KMS-11 (cell line): ENCODE measurements around the gene KIFC3.

ENCODE experiments used
- H2AFZ ChIP-seq: fragments of 200-600 bp; sonication (generic); 2 replicates; pipeline ENCODE4 v1.6.1; 2016; ENCODE audit warnings: antibody characterized with exemption, mixed run types, low read depth
- H3K27ac ChIP-seq: fragments of 200-600 bp; sonication (generic); 2 replicates; pipeline ENCODE4 v1.6.1; 2016; ENCODE audit warnings: mild to moderate bottlenecking, mixed run types
- H3K27me3 ChIP-seq: fragments of 200-600 bp; sonication (generic); 2 replicates; pipeline ENCODE4 v1.6.1; 2017; ENCODE audit warnings: mild to moderate bottlenecking, low read depth, mixed run types, moderate library complexity; ENCODE audit not compliant: insufficient read depth
- H3K36me3 ChIP-seq: fragments of 200-600 bp; sonication (generic); 2 replicates; pipeline ENCODE4 v1.6.1; 2017; ENCODE audit warnings: mild to moderate bottlenecking, mixed run types; ENCODE audit not compliant: insufficient read depth
- H3K4me1 ChIP-seq: fragments of 200-600 bp; sonication (generic); 2 replicates; pipeline ENCODE4 v1.6.1; 2016; ENCODE audit warnings: mild to moderate bottlenecking, low read depth, mixed run types; ENCODE audit not compliant: poor library complexity, severe bottlenecking
- H3K4me2 ChIP-seq: fragments of 200-600 bp; sonication (generic); 2 replicates; pipeline ENCODE4 v1.7.0; 2016; ENCODE audit warnings: mild to moderate bottlenecking, mixed run types
- H3K4me3 ChIP-seq: fragments of 200-600 bp; sonication (generic); IDR thresholded peaks from 2 replicates; pipeline ENCODE4 v1.6.1; 2017; ENCODE audit warnings: low read depth, low read length, mixed read lengths; ENCODE audit not compliant: insufficient read depth
- H3K79me2 ChIP-seq: fragments of 200-600 bp; sonication (generic); 2 replicates; pipeline ENCODE4 v1.6.1; 2016; ENCODE audit warnings: low read depth, mixed run types; ENCODE audit not compliant: insufficient read depth
- H3K9ac ChIP-seq: fragments of 200-600 bp; sonication (generic); 2 replicates; pipeline ENCODE4 v1.6.1; 2016; ENCODE audit warnings: mild to moderate bottlenecking, mixed run types
- H4K20me1 ChIP-seq: fragments of 200-600 bp; sonication (generic); 2 replicates; pipeline ENCODE4 v1.6.1; 2016; ENCODE audit warnings: mild to moderate bottlenecking, mixed run types; ENCODE audit not compliant: insufficient read depth
- CTCF ChIP-seq: fragments of 200-600 bp; sonication (generic); conservative IDR thresholded peaks from 2 replicates; pipeline ENCODE4 v1.6.1; 2017; ENCODE audit warnings: low read depth, mild to moderate bottlenecking, antibody characterized with exemption, low read length, moderate library complexity, mixed read lengths

The KIFC3 gene

DNA sequence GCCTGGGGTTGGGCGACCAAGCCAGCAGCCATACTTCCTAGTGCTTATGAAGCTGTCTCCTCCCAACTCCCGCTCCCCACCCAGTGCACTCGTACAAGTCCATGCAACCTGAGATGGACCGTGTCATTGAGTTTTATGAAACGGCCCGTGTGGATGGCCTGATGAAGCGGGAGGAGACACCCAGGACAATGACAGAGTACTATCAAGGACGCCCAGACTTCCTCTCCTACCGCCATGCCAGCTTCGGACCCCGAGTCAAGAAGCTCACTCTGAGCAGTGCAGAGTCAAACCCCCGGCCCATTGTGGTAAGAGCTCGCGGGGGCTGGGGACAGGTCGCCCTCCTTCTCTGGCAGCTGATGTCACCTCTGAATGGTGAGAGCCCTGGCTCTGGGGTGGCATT is 77.8 kb downstream of the KIFC3 start:
- no peaks in the 10 kb centered on the region for H3K36me3 ChIP-seq

DNA sequence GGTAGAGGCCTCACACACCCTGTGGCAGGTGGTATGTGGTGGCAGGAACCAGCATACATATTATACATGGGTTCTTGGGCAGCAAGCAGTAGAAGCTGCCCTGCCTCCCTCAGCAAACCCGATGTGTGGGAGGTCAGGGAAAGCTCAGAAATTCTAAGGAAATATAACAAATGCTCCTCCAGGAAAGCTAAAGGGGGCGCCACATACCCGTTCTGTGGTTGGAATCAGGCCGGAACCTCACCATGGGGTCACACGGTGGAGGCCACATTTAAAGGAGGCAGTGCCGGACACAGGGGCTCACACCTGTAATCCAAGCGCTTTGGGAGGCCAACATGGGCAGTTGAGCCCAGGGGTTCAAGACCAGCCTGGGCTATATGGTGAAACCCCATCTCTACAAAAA is 79.1 kb downstream of the KIFC3 start:
- Histone ChIP-seq H3K27ac (no peak overlapping the region), H3K4me2 (no peak overlapping the region), H3K27me3 (no peaks in the 10 kb centered on the region), H3K9ac (no peak overlapping the region), H4K20me1 (no peaks in the 10 kb centered on the region), H2AFZ (no peak overlapping the region), H3K79me2 (no peaks in the 10 kb centered on the region), H3K4me3 (no peak overlapping the region), H3K36me3 (no peaks in the 10 kb centered on the region), H3K4me1 (no peaks in the 10 kb centered on the region)
- no peak for TF ChIP-seq CTCF

More for the DNA sequence above, 77.8 kb downstream of the KIFC3 start:
- Histone ChIP-seq H4K20me1 (no peaks in the 10 kb centered on the region), H3K4me1 (no peaks in the 10 kb centered on the region), H3K27ac (no peak overlapping the region), H2AFZ (no peak overlapping the region), H3K4me3 (no peak overlapping the region), H3K27me3 (no peaks in the 10 kb centered on the region), H3K4me2 (no peak overlapping the region), H3K79me2 (no peaks in the 10 kb centered on the region), H3K9ac (no peak overlapping the region)
- no peak for TF ChIP-seq CTCF

- Histone ChIP-seq H3K4me1 (no peaks in the 10 kb centered on the region), H3K9ac (no peak overlapping the region), H3K4me2 (no peak overlapping the region), H3K27me3 (no peaks in the 10 kb centered on the region), H3K79me2 (no peaks in the 10 kb centered on the region), H2AFZ (no peak overlapping the region), H3K4me3 (no peak overlapping the region), H4K20me1 (no peaks in the 10 kb centered on the region), H3K36me3 (no peaks in the 10 kb centered on the region), H3K27ac (no peak overlapping the region)
- no peak for TF ChIP-seq CTCF
Measured at GRCh38 chr16:57722651-57723050, 79.6 kb downstream of the KIFC3 start.

GRCh38 chr16:57722210-57722499 is 80.1 kb downstream of the KIFC3 start:
- H2AFZ ChIP-seq, result no peak overlapping the region
- H3K4me1 ChIP-seq, result no peaks in the 10 kb centered on the region
- H3K4me2 ChIP-seq, result no peak overlapping the region
- no peak for TF ChIP-seq CTCF
- no peak overlapping the region for H3K27ac ChIP-seq
- no peaks in the 10 kb centered on the region for H3K36me3 ChIP-seq
- no peak overlapping the region for H3K9ac ChIP-seq
- H4K20me1 ChIP-seq, result no peaks in the 10 kb centered on the region
- no peak overlapping the region for H3K4me3 ChIP-seq
- H3K27me3 ChIP-seq, result no peaks in the 10 kb centered on the region
- H3K79me2 ChIP-seq, result no peaks in the 10 kb centered on the region
